ENCODE data around the gene ZFR2.
"Not testable (repeated sequence)": the region's sequence is repeated elsewhere in the genome, so short reads cannot be mapped to it uniquely, and the experiment has no call there.

ZFR2 gene

GRCh38 chr19:3874695-3875094 is 5.9 kb upstream of the ZFR2 start:
- DNase-seq (ENCODE audit: low read depth in 2 of 2): not testable (repeated sequence)

DNA sequence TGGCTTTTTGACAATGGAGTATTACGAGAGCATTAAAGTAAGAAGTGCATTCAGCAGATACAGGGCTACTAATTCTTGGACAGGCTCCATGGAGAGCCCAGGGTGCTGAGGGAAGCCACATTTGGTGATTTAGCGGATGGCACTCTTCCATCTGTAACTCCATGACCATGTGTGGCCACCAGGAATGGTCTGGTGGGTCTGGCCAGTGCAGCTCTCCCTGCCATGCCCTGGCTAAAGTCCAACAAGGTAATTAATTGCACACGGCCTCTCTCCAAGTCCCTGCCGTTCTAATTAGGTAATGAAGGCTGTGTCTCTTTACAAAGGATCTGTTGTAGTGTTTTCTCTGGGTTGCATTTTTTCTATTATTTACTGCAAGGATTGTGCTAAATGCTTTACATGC is 4.3 kb upstream of the ZFR2 start:
- no peak for DNase-seq (ENCODE audit: low read depth in 2 of 2)

- DNase-seq (ENCODE audit: low read depth in 2 of 2): no peak
These were observed 668 bp downstream of the ZFR2 start for GRCh38 chr19:3867971-3868769.

- no peak for DNase-seq (ENCODE audit: low read depth in 2 of 2)
These were observed 1.8 kb downstream of the ZFR2 start for GRCh38 chr19:3866910-3867638.

GRCh38 chr19:3863648-3864047 is 5.2 kb downstream of the ZFR2 start:
- no peak for DNase-seq (ENCODE audit: low read depth in 2 of 2)

GRCh38 chr19:3862826-3863500 is 5.9 kb downstream of the ZFR2 start:
- DNase-seq (ENCODE audit: low read depth in 2 of 2): no peak

DNA sequence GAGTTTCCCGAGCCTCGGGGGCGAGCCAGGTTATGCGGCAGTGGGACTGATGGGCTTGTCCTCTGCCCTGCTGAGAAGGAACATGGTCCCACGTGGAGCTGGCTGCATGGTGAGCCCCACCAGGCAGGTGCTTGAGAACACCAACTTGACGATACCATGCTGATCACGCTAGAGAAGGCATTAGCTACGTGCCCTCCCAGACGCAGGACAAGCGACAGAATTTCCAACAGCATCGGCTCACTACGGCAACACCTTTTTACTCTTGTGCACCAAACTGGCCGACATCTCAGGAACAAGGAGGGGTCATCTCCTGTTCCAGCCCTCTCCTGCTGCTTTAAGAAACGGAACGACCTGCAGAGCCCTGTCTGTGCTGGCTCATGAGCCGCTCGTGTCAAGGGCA is 8.3 kb downstream of the ZFR2 start:
- DNase-seq (ENCODE audit: low read depth in 2 of 2): no peak

- no peak for DNase-seq (ENCODE audit: low read depth in 2 of 2)
These were observed 11.3 kb downstream of the ZFR2 start for GRCh38 chr19:3857449-3858003.

DNA sequence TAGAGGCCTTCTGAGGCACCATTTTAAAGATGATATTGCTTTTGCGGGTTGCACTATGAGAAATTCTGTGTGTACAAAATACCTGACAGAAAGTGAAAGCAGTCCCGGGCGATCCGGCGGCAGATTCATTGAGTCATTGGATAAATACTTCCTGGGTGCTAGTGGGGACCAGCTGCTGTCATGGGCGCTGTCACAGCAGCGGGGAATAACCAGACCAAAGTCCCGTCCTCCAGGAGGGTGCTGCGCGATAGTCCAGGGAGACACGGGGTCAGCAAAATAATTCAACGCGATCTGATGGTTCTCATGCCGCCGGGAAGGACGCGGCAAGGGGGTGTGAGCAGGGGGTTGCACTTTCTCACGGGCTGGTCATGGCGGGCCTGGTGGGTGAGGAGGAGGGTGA is 13.5 kb downstream of the ZFR2 start:
- no peak for DNase-seq (ENCODE audit: low read depth in 2 of 2)

- no peak for DNase-seq (ENCODE audit: low read depth in 2 of 2)
These were observed 16.1 kb downstream of the ZFR2 start for GRCh38 chr19:3852614-3853254.

DNA sequence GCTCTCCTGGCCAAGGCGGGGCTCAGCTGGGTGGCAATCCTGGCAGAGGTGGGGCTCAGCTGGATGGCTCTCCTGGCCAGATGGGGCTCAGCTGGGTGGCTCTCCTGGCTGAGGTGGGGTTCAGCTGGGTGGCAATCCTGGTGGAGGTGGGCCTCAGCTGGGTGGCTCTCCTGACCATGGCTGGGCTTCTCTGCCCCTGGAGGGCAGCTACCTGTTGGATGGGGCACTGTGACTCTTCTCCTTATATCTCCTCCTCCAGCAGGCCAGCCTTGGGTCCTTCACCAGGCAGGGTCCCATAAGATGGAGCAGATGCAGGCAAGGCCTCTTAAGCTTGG is 16.7 kb downstream of the ZFR2 start:
- no peak for DNase-seq (ENCODE audit: low read depth in 2 of 2)

- no peak for DNase-seq (ENCODE audit: low read depth in 2 of 2)
These were observed 17.3 kb downstream of the ZFR2 start for GRCh38 chr19:3851254-3852176.

GRCh38 chr19:3850320-3850972 is 18.4 kb downstream of the ZFR2 start:
- DNase-seq (ENCODE audit: low read depth in 2 of 2): no peak

DNA sequence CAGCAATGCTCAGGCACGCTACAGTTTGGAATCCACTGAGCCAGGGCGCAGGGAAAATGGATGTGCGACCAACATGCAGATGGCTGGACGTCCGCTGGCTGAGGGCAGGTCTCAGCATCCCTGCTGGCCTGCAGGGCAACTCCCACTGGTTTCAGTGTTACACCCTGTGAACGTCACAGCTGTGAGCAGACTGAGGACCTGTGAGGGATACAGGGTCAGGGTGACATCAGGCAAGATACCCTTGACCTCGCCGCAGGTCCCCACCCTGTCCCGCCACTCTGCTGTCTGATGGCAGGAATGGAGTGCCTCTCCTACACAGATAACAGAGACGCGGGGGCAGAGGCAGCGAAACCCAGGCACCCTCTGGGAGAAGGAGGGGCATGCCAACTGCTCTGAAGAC is 19.1 kb downstream of the ZFR2 start:
- DNase-seq (ENCODE audit: low read depth in 2 of 2): no peak

- DNase-seq (ENCODE audit: low read depth in 2 of 2): peak; percentile 20 to 22
These were observed 19.7 kb downstream of the ZFR2 start for GRCh38 chr19:3849092-3849491.

- DNase-seq (ENCODE audit: low read depth in 2 of 2): no peak
These were observed 24.2 kb downstream of the ZFR2 start for GRCh38 chr19:3844596-3844995.

- DNase-seq (ENCODE audit: low read depth in 2 of 2): no peak
These were observed 25.9 kb downstream of the ZFR2 start for GRCh38 chr19:3842948-3843347.

DNA sequence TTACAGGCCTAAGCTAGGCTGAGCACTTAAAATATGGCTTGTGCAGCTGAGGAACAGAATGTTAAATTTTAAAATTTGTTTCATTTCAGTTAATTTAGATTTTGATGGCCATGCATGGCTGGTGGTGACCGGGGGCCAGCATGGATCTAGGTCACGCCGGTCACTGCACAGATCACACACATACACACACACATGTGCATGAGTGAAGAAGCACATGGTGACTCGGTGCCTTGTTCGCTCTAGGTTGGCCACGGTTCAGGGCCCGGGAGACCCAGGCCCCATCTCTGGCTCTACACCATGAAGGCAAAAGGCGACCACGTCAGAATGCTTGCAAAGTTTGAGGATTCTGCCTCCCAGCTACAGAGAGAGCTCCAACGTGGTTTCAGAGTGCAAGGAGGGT is 28.0 kb downstream of the ZFR2 start:
- DNase-seq (ENCODE audit: low read depth in 2 of 2): no peak

DNA sequence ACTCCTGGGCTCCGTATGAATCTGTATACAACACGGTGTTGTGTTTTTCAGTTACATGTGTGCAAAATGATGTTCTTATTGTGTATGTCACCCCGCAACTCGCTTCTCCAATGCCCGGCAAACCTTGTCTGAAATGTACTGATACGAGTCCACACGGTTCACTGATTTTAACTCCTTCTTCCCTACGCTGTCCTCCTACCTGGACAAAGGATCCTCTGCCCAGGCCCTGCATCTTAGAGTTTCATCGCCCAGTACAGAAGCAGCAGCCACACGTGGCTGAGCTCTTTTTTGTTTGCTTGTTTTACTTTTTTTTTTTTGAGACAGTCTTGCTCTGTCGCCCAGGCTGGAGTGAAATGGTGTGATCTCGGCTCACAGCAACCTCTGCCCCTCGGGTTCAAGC is 28.9 kb downstream of the ZFR2 start:
- no peak for DNase-seq (ENCODE audit: low read depth in 2 of 2)

GRCh38 chr19:3838661-3839060 is 30.2 kb downstream of the ZFR2 start:
- DNase-seq (ENCODE audit: low read depth in 2 of 2): no peak
